Measurements from ENCODE around the gene HOXB8.

GRCh38 chr17:48598736-48599135 lies 16.4 kb downstream of the HOXB8 start:
- TF ChIP-seq, protein P1, sequence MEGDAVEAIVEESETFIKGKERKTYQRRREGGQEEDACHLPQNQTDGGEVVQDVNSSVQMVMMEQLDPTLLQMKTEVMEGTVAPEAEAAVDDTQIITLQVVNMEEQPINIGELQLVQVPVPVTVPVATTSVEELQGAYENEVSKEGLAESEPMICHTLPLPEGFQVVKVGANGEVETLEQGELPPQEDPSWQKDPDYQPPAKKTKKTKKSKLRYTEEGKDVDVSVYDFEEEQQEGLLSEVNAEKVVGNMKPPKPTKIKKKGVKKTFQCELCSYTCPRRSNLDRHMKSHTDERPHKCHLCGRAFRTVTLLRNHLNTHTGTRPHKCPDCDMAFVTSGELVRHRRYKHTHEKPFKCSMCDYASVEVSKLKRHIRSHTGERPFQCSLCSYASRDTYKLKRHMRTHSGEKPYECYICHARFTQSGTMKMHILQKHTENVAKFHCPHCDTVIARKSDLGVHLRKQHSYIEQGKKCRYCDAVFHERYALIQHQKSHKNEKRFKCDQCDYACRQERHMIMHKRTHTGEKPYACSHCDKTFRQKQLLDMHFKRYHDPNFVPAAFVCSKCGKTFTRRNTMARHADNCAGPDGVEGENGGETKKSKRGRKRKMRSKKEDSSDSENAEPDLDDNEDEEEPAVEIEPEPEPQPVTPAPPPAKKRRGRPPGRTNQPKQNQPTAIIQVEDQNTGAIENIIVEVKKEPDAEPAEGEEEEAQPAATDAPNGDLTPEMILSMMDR (IDR thresholded peaks at IDR 0.05), result no peak
- TF ChIP-seq EZH2phosphoT487 (IDR thresholded peaks at IDR 0.05) (no peak), EZH2 (IDR thresholded peaks at IDR 0.05) (no peak)
